Small intestine (tissue), 7 donors: Measurements from ENCODE around the gene CMBL. TPM values are rescaled to one million over a fixed set of nuclear protein-coding genes. Genes with fewer than 3 reads are reported as not detected.
A peak's percentile ranks its signal among the peaks of the same experiment; 100 is the strongest.
"Not testable (repeated sequence)": the region's sequence is repeated elsewhere in the genome, so short reads cannot be mapped to it uniquely, and the experiment has no call there.

Experiments used
- DNase-seq, 2 donors: peaks; one replicate each; pipeline versions ENCODE4 v3.0.0 to v3.0.0-alpha.2; 2013
- FAIRE-seq: peaks from 2 replicates; lab custom pipeline; 2012; peaks lifted over from hg19 to GRCh38; lab: Jason Lieb, UNC
- H3K27ac ChIP-seq, 3 donors: one replicate each; pipeline ENCODE4 v1.5.1; 2013; ENCODE audit warnings: low read length in 2 of 3, mild to moderate bottlenecking in 2 of 3, control low read depth in 1 of 3, inconsistent platforms in 1 of 3, low read depth in 1 of 3, moderate library complexity in 1 of 3
- H3K27me3 ChIP-seq, 3 donors: one replicate each; pipeline ENCODE4 v1.6.1; 2013; ENCODE audit warnings: low read length in 3 of 3, inconsistent platforms in 1 of 3; ENCODE audit not compliant: control insufficient read depth in 3 of 3, insufficient read depth in 3 of 3
- H3K36me3 ChIP-seq, 3 donors: one replicate each; pipeline ENCODE4 v1.6.1; 2013; ENCODE audit warnings: low read length in 3 of 3, inconsistent platforms in 1 of 3, low read depth in 1 of 3, mild to moderate bottlenecking in 1 of 3, moderate library complexity in 1 of 3; ENCODE audit not compliant: control insufficient read depth in 3 of 3, insufficient read depth in 2 of 3
- H3K4me1 ChIP-seq, 3 donors: one replicate each; pipeline ENCODE4 v1.6.1; 2013; ENCODE audit warnings: low read length in 2 of 3, inconsistent platforms in 1 of 3, low read depth in 1 of 3, mild to moderate bottlenecking in 1 of 3, moderate library complexity in 1 of 3; ENCODE audit not compliant: control insufficient read depth in 3 of 3, insufficient read depth in 2 of 3
- H3K4me3 ChIP-seq, 3 donors: one replicate each; pipeline ENCODE4 v1.5.1; 2013; ENCODE audit warnings: low read length in 3 of 3, control low read depth in 1 of 3, inconsistent platforms in 1 of 3, low read depth in 1 of 3, mild to moderate bottlenecking in 1 of 3, moderate library complexity in 1 of 3
- H3K9me3 ChIP-seq, 2 donors: one replicate each; pipeline ENCODE4 v1.6.1; 2013; ENCODE audit warnings: low read depth in 1 of 2, low read length in 1 of 2; ENCODE audit not compliant: control insufficient read depth in 2 of 2, insufficient read depth in 1 of 2
- WGBS, 3 donors: extraction: QIAGEN DNeasy Blood & Tissue Kit; methylation state at CpG; one replicate each; pipeline ENCODE4 v1.1.7; 2013; 5-methylcytosine and 5-hydroxymethylcytosine counted together
- polyA plus RNA-seq, 4 donors: library from polyadenylated mRNA; stranded (reverse) in 3 of 4; unstranded in 1 of 4; fragments of 200-250 nt in 3 of 4; fragments of 120-200 nt in 1 of 4; gene quantifications; one replicate each; pipeline versions ENCODE4 v1.2.1 to v1.2.3, GENCODE V29; 2013
- donor health status: healthy with polysubstance abuse.
- donor health status: control.
- donor health status: control.
- donor health status: Bipolar disorder and iron deficiency.
- donor health status: healthy.

Gene CMBL
- polyA plus RNA-seq, 4 donors: 81.5 to 516 (median 162) TPM

GRCh38 chr5:10320793-10321192 is 13.1 kb upstream of the CMBL start:
- WGBS, 3 donors: 63 to 66% (median 64%) methylated on average over 3 of the region's 3 CpGs
- no peaks in the 10 kb centered on the region for H3K27me3 ChIP-seq
- H3K4me3 ChIP-seq: no peak overlapping the region
- no peaks in the 10 kb centered on the region for H3K9me3 ChIP-seq
- no peak for FAIRE-seq
- H3K27ac ChIP-seq: no peak overlapping the region
- no peak for DNase-seq
- H3K4me1 ChIP-seq: no peaks in the 10 kb centered on the region
- no peaks in the 10 kb centered on the region for H3K36me3 ChIP-seq

GRCh38 chr5:10319202-10319851 is 11.6 kb upstream of the CMBL start:
- Histone ChIP-seq H3K4me3 (no peak overlapping the region), H3K27me3 (no peaks in the 10 kb centered on the region), H3K27ac (no peak overlapping the region), H3K36me3 (no peaks in the 10 kb centered on the region), H3K9me3 (no peaks in the 10 kb centered on the region), H3K4me1 (no peaks in the 10 kb centered on the region)
- WGBS, 3 donors: 79 to 85% (median 83%) methylated on average over 11 of the region's 11 CpGs
- DNase-seq: no peak
- FAIRE-seq: no peak

GRCh38 chr5:10317825-10318682 is 10.4 kb upstream of the CMBL start:
- Histone ChIP-seq H3K4me1 (no peaks in the 10 kb centered on the region), H3K9me3 (no peaks in the 10 kb centered on the region), H3K36me3 (no peaks in the 10 kb centered on the region), H3K4me3 (no peak overlapping the region), H3K27ac (no peak overlapping the region), H3K27me3 (no peaks in the 10 kb centered on the region)
- 74 to 79% (median 79%) methylated on average over 6 of the region's 6 CpGs for WGBS, 3 donors
- no peak for FAIRE-seq
- peak in 1 of 2 donors; percentile 20 for DNase-seq

GRCh38 chr5:10315824-10316509 is 8.3 kb upstream of the CMBL start:
- Histone ChIP-seq H3K4me3 (no peak overlapping the region), H3K27me3 (no peaks in the 10 kb centered on the region), H3K27ac (no peak overlapping the region), H3K36me3 (no peaks in the 10 kb centered on the region), H3K4me1 (peaks cover 0 to 1% (median 0%) of the 10 kb centered on the region in 3 donors), H3K9me3 (no peaks in the 10 kb centered on the region)
- FAIRE-seq: no peak
- WGBS, 3 donors: 91 to 94% (median 93%) methylated on average over 15 of the region's 15 CpGs
- DNase-seq: no peak

GRCh38 chr5:10315201-10315600 is 7.5 kb upstream of the CMBL start:
- no peak for FAIRE-seq
- no peak overlapping the region for H3K4me3 ChIP-seq
- 78 to 87% (median 82%) methylated on average over 5 of the region's 5 CpGs for WGBS, 3 donors
- DNase-seq: no peak
- H3K27ac ChIP-seq: no peak overlapping the region
- no peaks in the 10 kb centered on the region for H3K9me3 ChIP-seq
- H3K27me3 ChIP-seq: no peaks in the 10 kb centered on the region
- peaks cover 0 to 7% (median 0%) of the 10 kb centered on the region in 3 donors for H3K4me1 ChIP-seq
- H3K36me3 ChIP-seq: no peaks in the 10 kb centered on the region

- FAIRE-seq (no peak), DNase-seq (no peak)
- WGBS, 3 donors: 80 to 88% (median 80%) methylated on average over 10 of the region's 10 CpGs
- Histone ChIP-seq H3K9me3 (no peaks in the 10 kb centered on the region), H3K27me3 (no peaks in the 10 kb centered on the region), H3K36me3 (no peaks in the 10 kb centered on the region), H3K27ac (no peak overlapping the region), H3K4me1 (peaks cover 0 to 14% (median 0%) of the 10 kb centered on the region in 3 donors), H3K4me3 (no peak overlapping the region)
Measured at GRCh38 chr5:10311595-10312425, 4.1 kb upstream of the CMBL start.

GRCh38 chr5:10310835-10311570 is 3.3 kb upstream of the CMBL start:
- not testable (repeated sequence) for FAIRE-seq, H3K36me3 ChIP-seq, H3K27me3 ChIP-seq, H3K9me3 ChIP-seq, H3K4me3 ChIP-seq
- Histone ChIP-seq H3K27ac (peak overlapping the region in 2 of 3 donors; percentile 62 to 67), H3K4me1 (peaks cover 0 to 21% (median 0%) of the 10 kb centered on the region in 3 donors)
- peak in 1 of 2 donors; percentile 27 for DNase-seq
- 75 to 85% (median 81%) methylated on average over 8 of the region's 8 CpGs for WGBS, 3 donors
